Tibial nerve (tissue), 4 donors: ENCODE measurements around the gene VARS2. TPM values are rescaled to one million over a fixed set of nuclear protein-coding genes. Genes with fewer than 3 reads are reported as not detected.

ENCODE experiments used
- DNase-seq, 2 donors: peaks; one replicate each; pipeline ENCODE4 v3.0.0-alpha.2; 2019; ENCODE audit warnings: low spot score in 2 of 2
- H3K27ac ChIP-seq, 4 donors: fragments of 200-600 bp; sonication (generic) in 3 of 4; one replicate each; pipeline ENCODE4 v1.5.1; 2017 to 2019; ENCODE audit warnings: mild to moderate bottlenecking in 1 of 4
- H3K27me3 ChIP-seq, 2 donors: fragments of 200-600 bp; sonication (generic) in 1 of 2; one replicate each; pipeline versions ENCODE4 v1.5.1 to v1.6.0; 2017 to 2019
- H3K36me3 ChIP-seq, 3 donors: fragments of 200-600 bp; sonication (generic); one replicate each; pipeline ENCODE4 v1.5.1; 2018 to 2019
- H3K4me1 ChIP-seq, 4 donors: fragments of 200-600 bp; sonication (generic) in 3 of 4; one replicate each; pipeline ENCODE4 v1.5.1; 2017 to 2019
- H3K4me3 ChIP-seq, 4 donors: fragments of 200-600 bp; sonication (generic) in 3 of 4; one replicate each; pipeline ENCODE4 v1.5.1; 2017 to 2019; ENCODE audit warnings: mild to moderate bottlenecking in 1 of 4, moderate library complexity in 1 of 4
- H3K9me3 ChIP-seq, 4 donors: fragments of 200-600 bp; sonication (generic) in 3 of 4; one replicate each; pipeline ENCODE4 v1.5.1; 2017 to 2019
- EP300 ChIP-seq, 2 donors: sonication (generic); formaldehyde crosslinking; IDR thresholded peaks; one replicate each; pipeline ENCODE4 v1.6.1; 2017; ENCODE audit warnings: antibody characterized with exemption in 2 of 2, mild to moderate bottlenecking in 1 of 2
- POLR2A ChIP-seq, 2 donors: fragments of 450-650 bp; IDR thresholded peaks; one replicate each; pipeline ENCODE4 v1.6.1; 2017; ENCODE audit warnings: antibody characterized with exemption in 2 of 2, mild to moderate bottlenecking in 2 of 2, moderate library complexity in 2 of 2
- WGBS, 2 donors: methylation state at CpG; one replicate each; pipeline ENCODE4 v1.1.5; 2018; 5-methylcytosine and 5-hydroxymethylcytosine counted together
- total RNA-seq, 4 donors: library from RNA; depleted of rRNA; stranded (reverse); fragments of >200 nt; gene quantifications; one replicate each; pipeline ENCODE4 v1.1.0, GENCODE V29; 2016
- TF ChIP-seq, protein P1 (sequence below), 5 experiments: fragments of 200-600 bp in 3 of 5; fragments of 450-650 bp in 2 of 5; sonication (generic) in 3 of 5; IDR thresholded peaks; one replicate each; pipeline ENCODE4 v1.5.1; 2016 to 2019; ENCODE audit warnings: antibody characterized with exemption in 5 of 5, mild to moderate bottlenecking in 3 of 5, moderate library complexity in 2 of 5

The VARS2 gene
- total RNA-seq, 4 donors from 2014 or later = 22.6 to 26.2 (median 24.7) TPM

DNA sequence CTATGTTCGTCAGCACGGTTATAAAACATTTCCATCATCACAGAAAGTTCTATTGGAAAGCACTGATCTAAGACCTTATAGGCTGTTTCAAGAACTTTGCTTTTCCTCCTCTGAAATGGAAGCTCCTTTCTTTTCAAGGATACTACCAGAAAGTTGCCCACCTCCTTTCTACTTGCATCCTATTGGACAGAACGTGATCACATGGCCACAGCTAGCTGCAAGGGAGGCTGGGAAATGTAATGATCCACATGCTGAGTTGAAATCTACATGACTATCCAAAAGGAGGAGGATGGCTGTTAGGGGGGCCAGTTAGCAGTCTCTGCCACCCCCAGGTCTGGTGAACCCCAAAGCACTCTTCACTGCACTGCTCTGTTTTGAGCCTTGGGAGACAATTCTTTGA lies 14.6 kb downstream of the VARS2 start:
- TF ChIP-seq POLR2A (IDR thresholded peaks at IDR 0.05) (no peak), EP300 (IDR thresholded peaks at IDR 0.05) (no peak)
- TF ChIP-seq, protein P1, sequence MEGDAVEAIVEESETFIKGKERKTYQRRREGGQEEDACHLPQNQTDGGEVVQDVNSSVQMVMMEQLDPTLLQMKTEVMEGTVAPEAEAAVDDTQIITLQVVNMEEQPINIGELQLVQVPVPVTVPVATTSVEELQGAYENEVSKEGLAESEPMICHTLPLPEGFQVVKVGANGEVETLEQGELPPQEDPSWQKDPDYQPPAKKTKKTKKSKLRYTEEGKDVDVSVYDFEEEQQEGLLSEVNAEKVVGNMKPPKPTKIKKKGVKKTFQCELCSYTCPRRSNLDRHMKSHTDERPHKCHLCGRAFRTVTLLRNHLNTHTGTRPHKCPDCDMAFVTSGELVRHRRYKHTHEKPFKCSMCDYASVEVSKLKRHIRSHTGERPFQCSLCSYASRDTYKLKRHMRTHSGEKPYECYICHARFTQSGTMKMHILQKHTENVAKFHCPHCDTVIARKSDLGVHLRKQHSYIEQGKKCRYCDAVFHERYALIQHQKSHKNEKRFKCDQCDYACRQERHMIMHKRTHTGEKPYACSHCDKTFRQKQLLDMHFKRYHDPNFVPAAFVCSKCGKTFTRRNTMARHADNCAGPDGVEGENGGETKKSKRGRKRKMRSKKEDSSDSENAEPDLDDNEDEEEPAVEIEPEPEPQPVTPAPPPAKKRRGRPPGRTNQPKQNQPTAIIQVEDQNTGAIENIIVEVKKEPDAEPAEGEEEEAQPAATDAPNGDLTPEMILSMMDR (IDR thresholded peaks at IDR 0.05) = no peak
- Histone ChIP-seq H3K27ac (no peak overlapping the region), H3K36me3 (peaks cover 0 to 54% (median 0%) of the 10 kb centered on the region in 3 donors), H3K4me1 (peaks cover 0 to 11% (median 0%) of the 10 kb centered on the region in 4 donors), H3K27me3 (no peaks in the 10 kb centered on the region), H3K4me3 (no peak overlapping the region), H3K9me3 (peaks cover 0 to 12% (median 0%) of the 10 kb centered on the region in 4 donors)
- WGBS, 2 donors = 97% methylated on average over 3 of the region's 3 CpGs
- no peak for DNase-seq

DNA sequence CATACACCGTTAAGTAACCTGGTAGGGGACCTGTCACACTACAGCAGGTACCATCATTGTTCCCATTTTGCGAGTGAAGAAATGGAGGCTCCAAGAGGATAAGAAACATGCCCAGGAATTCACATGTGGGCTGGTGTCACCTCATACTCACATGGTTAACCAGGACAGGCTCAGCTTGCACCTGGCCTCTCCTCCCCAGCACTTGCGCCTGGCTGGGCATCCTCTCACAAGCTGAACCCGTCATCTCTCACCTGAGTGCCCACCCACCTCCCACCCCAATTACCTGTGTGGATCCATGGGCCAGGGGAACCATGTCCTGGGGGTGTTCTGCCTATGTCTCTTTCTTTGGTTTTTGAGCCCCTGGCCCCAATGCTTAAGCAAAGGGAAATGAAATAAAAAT lies 16.5 kb downstream of the VARS2 start:
- no peak overlapping the region for H3K27ac ChIP-seq
- H3K4me1 ChIP-seq = peaks cover 0 to 11% (median 0%) of the 10 kb centered on the region in 4 donors
- H3K27me3 ChIP-seq = no peaks in the 10 kb centered on the region
- H3K4me3 ChIP-seq = no peak overlapping the region
- H3K36me3 ChIP-seq = peaks cover 0 to 36% (median 0%) of the 10 kb centered on the region in 3 donors
- WGBS, 2 donors = 93 to 96% methylated on average over 4 of the region's 4 CpGs
- DNase-seq = no peak
- H3K9me3 ChIP-seq = peaks cover 0 to 12% (median 0%) of the 10 kb centered on the region in 4 donors
- no peak for TF ChIP-seq POLR2A (IDR thresholded peaks at IDR 0.05)
- TF ChIP-seq, protein P1 (IDR thresholded peaks at IDR 0.05) = no peak
- TF ChIP-seq EP300 (IDR thresholded peaks at IDR 0.05) = no peak

DNA sequence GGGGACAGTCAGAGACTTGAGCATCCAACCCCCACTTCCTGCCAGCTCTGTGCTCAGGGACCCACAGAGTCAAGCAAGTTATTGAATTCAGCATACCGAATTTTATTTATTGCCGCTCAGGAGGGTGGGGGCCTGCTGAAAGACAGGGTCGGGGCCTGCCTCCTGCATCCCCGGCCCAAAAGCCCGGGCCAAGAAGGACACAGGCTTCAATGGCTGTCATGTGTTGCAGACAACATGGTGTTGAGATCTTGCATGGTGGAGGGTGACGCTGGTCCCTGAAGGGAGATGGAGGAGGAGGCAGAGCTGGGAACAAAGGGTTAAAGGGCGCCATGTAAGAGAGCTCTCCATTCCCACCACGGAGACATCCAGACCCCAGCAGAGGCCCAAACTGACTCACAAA lies 17.2 kb downstream of the VARS2 start:
- Histone ChIP-seq H3K27me3 (no peaks in the 10 kb centered on the region), H3K9me3 (peaks cover 0 to 12% (median 0%) of the 10 kb centered on the region in 4 donors), H3K27ac (no peak overlapping the region), H3K4me1 (peaks cover 0 to 8% (median 0%) of the 10 kb centered on the region in 4 donors), H3K4me3 (no peak overlapping the region), H3K36me3 (peaks cover 0 to 28% (median 0%) of the 10 kb centered on the region in 3 donors)
- 46 to 49% methylated on average over 8 of the region's 8 CpGs for WGBS, 2 donors
- TF ChIP-seq POLR2A (IDR thresholded peaks at IDR 0.05) (no peak), EP300 (IDR thresholded peaks at IDR 0.05) (no peak)
- TF ChIP-seq, protein P1 (IDR thresholded peaks at IDR 0.05) = no peak
- no peak for DNase-seq

DNA sequence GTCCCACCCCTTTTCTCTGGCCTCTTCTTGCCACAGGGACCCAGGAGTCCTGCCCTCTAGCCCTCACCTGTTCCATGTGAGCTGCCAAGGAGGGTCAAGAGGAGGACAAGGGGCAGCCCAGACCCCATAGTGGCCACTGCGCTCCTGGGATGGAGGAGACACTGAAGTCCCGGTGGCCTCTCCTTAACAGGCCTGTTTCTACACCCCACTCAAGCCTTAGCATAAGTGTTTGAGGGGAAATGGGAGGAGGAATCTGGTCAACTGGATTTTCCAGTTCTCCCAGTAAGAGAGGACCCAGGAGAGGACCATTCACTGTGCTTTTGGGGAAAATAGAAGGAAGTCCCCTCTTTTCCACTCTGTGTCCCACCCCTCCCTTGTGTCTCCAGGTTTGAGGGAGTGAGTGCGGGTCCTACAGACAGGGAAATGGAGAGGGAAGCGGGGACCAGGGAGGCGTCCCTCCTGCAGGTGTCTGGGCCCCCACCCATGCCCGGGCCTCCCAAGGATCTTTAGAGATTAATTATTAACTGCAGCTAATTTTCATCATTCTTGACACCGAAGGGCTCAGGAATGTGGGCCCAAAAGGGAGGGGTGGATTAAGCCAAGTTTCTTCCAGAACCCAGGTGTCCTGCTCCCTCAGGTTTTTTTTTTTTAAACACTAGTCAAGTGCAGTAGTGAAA lies 18.1 kb downstream of the VARS2 start, which contains the start of gene SFTA2:
SFTA2 (minus strand) TSS at position 202 of the 677 bp plus-strand sequence; CDS start at position 128, 74 bp downstream.
- H3K36me3 ChIP-seq = peaks cover 0 to 20% (median 0%) of the 10 kb centered on the region in 3 donors
- WGBS, 2 donors = 75 to 88% methylated on average over 7 of the region's 7 CpGs
- H3K27me3 ChIP-seq = no peaks in the 10 kb centered on the region
- H3K9me3 ChIP-seq = peaks cover 0 to 12% (median 0%) of the 10 kb centered on the region in 4 donors
- no peak within 1 kb of the TSS for H3K4me3 ChIP-seq
- H3K27ac ChIP-seq = no peak within 1 kb of the TSS
- DNase-seq = no peak
- TF ChIP-seq EP300 (IDR thresholded peaks at IDR 0.05) (no peak), POLR2A (IDR thresholded peaks at IDR 0.05) (no peak)
- TF ChIP-seq, protein P1 (IDR thresholded peaks at IDR 0.05) = no peak
- no peaks in the 10 kb centered on the region for H3K4me1 ChIP-seq

DNA sequence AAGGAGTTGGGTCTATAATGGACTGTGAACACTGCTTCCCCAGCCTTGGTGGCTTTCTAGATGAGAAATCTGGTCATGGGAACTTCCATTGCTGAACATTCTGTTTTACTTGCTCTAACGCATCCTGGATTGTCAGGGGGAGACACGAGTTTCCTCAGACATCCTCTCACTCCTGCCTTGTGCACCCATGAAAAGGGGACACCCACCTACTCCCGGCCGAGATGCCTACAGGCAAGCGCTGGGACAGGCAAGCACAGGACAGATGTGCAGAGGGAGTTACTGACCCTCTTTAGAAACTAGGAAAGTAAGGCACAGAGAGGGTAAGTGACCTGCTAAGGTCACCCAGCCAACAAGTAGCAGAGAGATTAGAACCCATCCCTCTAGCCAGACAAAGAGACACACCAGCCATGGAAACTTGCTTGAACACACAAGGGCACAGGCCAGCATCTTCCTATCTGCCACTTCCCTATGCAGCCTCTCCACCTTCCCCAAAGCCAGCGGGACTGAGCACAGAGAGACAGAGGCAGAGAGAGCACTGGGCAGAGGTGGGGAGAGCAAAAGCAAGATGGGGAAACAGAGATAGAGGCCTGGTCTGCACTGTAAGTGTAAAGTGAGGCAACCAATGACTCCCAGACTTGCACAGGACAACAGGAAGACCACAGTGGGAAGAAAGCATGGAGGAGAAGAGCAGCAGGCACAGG lies 18.8 kb downstream of the VARS2 start:
- Histone ChIP-seq H3K9me3 (peaks cover 0 to 12% (median 0%) of the 10 kb centered on the region in 4 donors), H3K4me3 (no peak overlapping the region), H3K27ac (no peak overlapping the region), H3K4me1 (no peaks in the 10 kb centered on the region), H3K36me3 (peaks cover 0 to 13% (median 0%) of the 10 kb centered on the region in 3 donors), H3K27me3 (no peaks in the 10 kb centered on the region)
- DNase-seq = no peak
- WGBS, 2 donors = 74 to 77% methylated on average over 6 of the region's 6 CpGs
- TF ChIP-seq POLR2A (IDR thresholded peaks at IDR 0.05) (no peak), EP300 (IDR thresholded peaks at IDR 0.05) (no peak)
- TF ChIP-seq, protein P1 (IDR thresholded peaks at IDR 0.05) = no peak
